SK-N-SH (cell line): Measurements from ENCODE around the gene OR6B1. TPM values are rescaled to one million over a fixed set of nuclear protein-coding genes. Genes with fewer than 3 reads are reported as not detected.

Experiments used
- CTCF ChIA-PET: fragments of 300-600, 350-600 bp; formaldehyde crosslinking; extraction: SDS; loops from one replicate; lab custom pipeline; 2021; lab: Yijun Ruan, JAX
- POLR2A ChIA-PET: fragments of 350-600 bp; sonication (Branson Sonifier 250); formaldehyde crosslinking; extraction: SDS; loops from one replicate; lab custom pipeline; 2020; ENCODE audit warnings: antibody characterized with exemption, inconsistent platforms; lab: Yijun Ruan, JAX
- DNase-seq: peaks from one replicate; pipeline ENCODE4 v3.0.0; 2012
- H2AFZ ChIP-seq: fragments of 200-600 bp; sonication (generic); 2 replicates; pipeline ENCODE4 v1.8.1; 2016; ENCODE audit warnings: antibody characterized with exemption, mild to moderate bottlenecking, low read depth
- H3F3A ChIP-seq: fragments of 200-600 bp; sonication (generic); replicated peaks from 2 replicates; pipeline ENCODE3; 2016; ENCODE audit warnings: antibody characterized with exemption, mild to moderate bottlenecking; ENCODE audit not compliant: insufficient read depth
- H3K27ac ChIP-seq, 2 experiments: fragments of 200-500 bp in 1 of 2; fragments of 200-600 bp in 1 of 2; sonication (Bioruptor generic) in 1 of 2; sonication (generic), shearing (Covaris generic) in 1 of 2; 2 replicates each; pipeline versions ENCODE4 v1.5.1 to v1.6.1; 2014 to 2016; ENCODE audit warnings: low read depth in 2 of 2, inconsistent platforms in 1 of 2, low read length in 1 of 2, mild to moderate bottlenecking in 1 of 2, mixed read lengths in 1 of 2
- H3K27me3 ChIP-seq: fragments of 200-600 bp; sonication (generic), shearing (Covaris generic); 2 replicates; pipeline ENCODE4 v1.6.1; 2016; ENCODE audit warnings: mixed run types; ENCODE audit not compliant: insufficient read depth
- H3K36me3 ChIP-seq, 2 experiments: fragments of 200-500 bp in 1 of 2; fragments of 200-600 bp in 1 of 2; sonication (Bioruptor generic) in 1 of 2; sonication (generic) in 1 of 2; replicated peaks in 1 of 2; 2 replicates each; pipeline versions ENCODE3 to v1.5.1; 2014 to 2016; ENCODE audit warnings: low read length in 1 of 2, mild to moderate bottlenecking in 1 of 2; ENCODE audit not compliant: insufficient read depth in 2 of 2, control insufficient read depth in 1 of 2
- H3K4me1 ChIP-seq, 2 experiments: fragments of 200-500 bp in 1 of 2; fragments of 200-600 bp in 1 of 2; sonication (Bioruptor generic) in 1 of 2; sonication (generic), shearing (Covaris generic) in 1 of 2; 2 replicates each; pipeline versions ENCODE4 v1.5.1 to v1.6.1; 2014 to 2016; ENCODE audit warnings: low read depth in 1 of 2, low read length in 1 of 2, mixed run types in 1 of 2; ENCODE audit not compliant: insufficient read depth in 2 of 2, control insufficient read depth in 1 of 2
- H3K4me2 ChIP-seq: fragments of 200-600 bp; sonication (generic), shearing (Covaris generic); 2 replicates; pipeline ENCODE4 v1.6.1; 2017; ENCODE audit warnings: mixed run types
- H3K4me3 ChIP-seq, 2 experiments: fragments of 200-500 bp in 1 of 2; fragments of 200-600 bp in 1 of 2; sonication (Bioruptor generic) in 1 of 2; sonication (generic), shearing (Covaris generic) in 1 of 2; 2 replicates each; pipeline versions ENCODE4 v1.5.1 to v1.8.1; 2014 to 2016; ENCODE audit warnings: low read depth in 2 of 2, inconsistent platforms in 1 of 2, low read length in 1 of 2, mild to moderate bottlenecking in 1 of 2, mixed read lengths in 1 of 2, moderate library complexity in 1 of 2
- H3K79me2 ChIP-seq: fragments of 200-600 bp; sonication (generic); 2 replicates; pipeline ENCODE4 v1.8.1; 2017; ENCODE audit warnings: mild to moderate bottlenecking; ENCODE audit not compliant: insufficient read depth
- H3K9ac ChIP-seq: fragments of 200-600 bp; sonication (generic); 2 replicates; pipeline ENCODE4 v1.6.1; 2017; ENCODE audit warnings: mixed run types
- H3K9me2 ChIP-seq: fragments of 200-600 bp; sonication (generic); 2 replicates; pipeline ENCODE4 v1.6.1; 2017; ENCODE audit warnings: mixed run types
- H3K9me3 ChIP-seq: fragments of 200-600 bp; sonication (generic); 2 replicates; pipeline ENCODE4 v1.6.1; 2017; ENCODE audit warnings: mixed run types, mild to moderate bottlenecking, moderate library complexity
- H4K20me1 ChIP-seq: fragments of 200-600 bp; sonication (generic); 2 replicates; pipeline ENCODE4 v1.6.1; 2017; ENCODE audit warnings: mild to moderate bottlenecking, mixed run types; ENCODE audit not compliant: insufficient read depth
- CHD2 ChIP-seq: fragments of 150-350 bp; IDR thresholded peaks from 2 replicates; pipeline ENCODE4 v1.6.1; 2018; ENCODE audit warnings: low read length; ENCODE audit not compliant: partially characterized antibody
- CTCF ChIP-seq: fragments of 200-600 bp; sonication (generic); IDR thresholded peaks from 2 replicates; pipeline ENCODE4 v1.6.1; 2017; ENCODE audit warnings: antibody characterized with exemption, mild to moderate bottlenecking, moderate library complexity
- EP300 ChIP-seq, 2 experiments: IDR thresholded peaks; 2 replicates each; pipeline versions ENCODE4 v1.4.0 to v1.6.1; 2012; ENCODE audit warnings: borderline replicate concordance in 1 of 2, low read depth in 1 of 2, low read length in 1 of 2
- EZH2phosphoT487 ChIP-seq: fragments of 200-600 bp; sonication (generic); IDR thresholded peaks from 2 replicates; pipeline ENCODE4 v1.6.1; 2017; ENCODE audit warnings: low read depth, mixed run types, mild to moderate bottlenecking, antibody characterized with exemption, moderate library complexity, borderline replicate concordance
- FOSL2 ChIP-seq: IDR thresholded peaks from 2 replicates; pipeline ENCODE4 v1.4.0; 2012; ENCODE audit warnings: low read depth, mild to moderate bottlenecking, moderate library complexity, borderline replicate concordance
- FOXJ3 ChIP-seq: sonication (generic); formaldehyde crosslinking; IDR thresholded peaks from 2 replicates; pipeline ENCODE4 v1.5.1; 2020; ENCODE audit warnings: mild to moderate bottlenecking, missing genetic modification reagents
- IRF3 ChIP-seq: fragments of 150-350 bp; IDR thresholded peaks from 2 replicates; pipeline ENCODE4 v1.6.1; 2016; ENCODE audit warnings: mild to moderate bottlenecking, low read depth, low read length
- MEF2A ChIP-seq: IDR thresholded peaks from 2 replicates; pipeline ENCODE4 v1.4.0; 2012; ENCODE audit warnings: low read depth, borderline replicate concordance
- MXI1 ChIP-seq: IDR thresholded peaks from 2 replicates; pipeline ENCODE4 v1.6.1; 2012; ENCODE audit warnings: mild to moderate bottlenecking, low read depth, low read length, improper control_type of control experiment
- NFIC ChIP-seq: IDR thresholded peaks from 2 replicates; pipeline ENCODE4 v1.4.0; 2012; ENCODE audit warnings: borderline replicate concordance
- POLR2AphosphoS5 ChIP-seq: IDR thresholded peaks from 2 replicates; pipeline ENCODE4 v1.6.1; 2012; ENCODE audit warnings: low read depth, low read length
- REST ChIP-seq: IDR thresholded peaks from 2 replicates; pipeline ENCODE4 v1.6.1; 2012; ENCODE audit warnings: mild to moderate bottlenecking, low read depth, low read length, moderate library complexity
- TCF12 ChIP-seq: IDR thresholded peaks from 2 replicates; pipeline ENCODE4 v1.4.0; 2012
- TEAD4 ChIP-seq: IDR thresholded peaks from 2 replicates; pipeline ENCODE4 v1.4.0; 2012; ENCODE audit warnings: mild to moderate bottlenecking, borderline replicate concordance; ENCODE audit not compliant: insufficient read depth
- USF1 ChIP-seq: IDR thresholded peaks from 2 replicates; pipeline ENCODE4 v1.4.0; 2012; ENCODE audit warnings: low read depth, borderline replicate concordance
- YY1 ChIP-seq: IDR thresholded peaks from 2 replicates; pipeline ENCODE4 v1.4.0; 2012; ENCODE audit warnings: low read depth, mild to moderate bottlenecking
- WGBS: methylation state at CpG from one replicate; pipeline ENCODE4 v1.1.6; 2017; ENCODE audit warnings: low lambda C conversion rate; 5-methylcytosine and 5-hydroxymethylcytosine counted together
- polyA plus RNA-seq, 3 experiments: library from polyadenylated mRNA; depleted of rRNA; stranded (reverse); fragments of >200 nt; gene quantifications; 2 replicates each; pipeline ENCODE4 v1.2.3, GENCODE V29; 2012
- TF ChIP-seq, protein P1 (sequence below): IDR thresholded peaks from 2 replicates; pipeline ENCODE4 v1.4.0; 2012; ENCODE audit warnings: low read depth

Gene OR6B1
- polyA plus RNA-seq, 1 of the 3 experiments (the other 2 are of a cell fraction), result not detected

GRCh38 chr7:143967398-143967797 lies 32.7 kb upstream of the OR6B1 start:
- Histone ChIP-seq H3K27me3 (no peaks in the 10 kb centered on the region; the same call in 1 of the 2 replicates), H3F3A (no peaks in the 10 kb centered on the region), H3K4me2 (no peak overlapping the region), H3K9me3 (peaks cover 7% of the 10 kb centered on the region), H2AFZ (no peak overlapping the region), H3K36me3 (no peaks in the 10 kb centered on the region), H3K9me2 (peaks cover 3% of the 10 kb centered on the region; the same call in 1 of the 2 replicates), H4K20me1 (no peaks in the 10 kb centered on the region), H3K4me1 (no peaks in the 10 kb centered on the region), H3K79me2 (no peaks in the 10 kb centered on the region), H3K4me3 (no peak overlapping the region), H3K27ac (no peak overlapping the region), H3K9ac (no peak overlapping the region)
- WGBS, result 12% methylated on average over 4 of the region's 4 CpGs
- no peak for TF ChIP-seq FOXJ3 (CRISPR knock-in tag)
- no peak for TF ChIP-seq TCF12
- no peak for TF ChIP-seq EZH2phosphoT487
- no peak for TF ChIP-seq CTCF
- TF ChIP-seq REST, result no peak
- no peak for TF ChIP-seq MEF2A
- no peak for TF ChIP-seq MXI1
- TF ChIP-seq, protein P1, sequence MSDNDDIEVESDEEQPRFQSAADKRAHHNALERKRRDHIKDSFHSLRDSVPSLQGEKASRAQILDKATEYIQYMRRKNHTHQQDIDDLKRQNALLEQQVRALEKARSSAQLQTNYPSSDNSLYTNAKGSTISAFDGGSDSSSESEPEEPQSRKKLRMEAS, result no peak
- no peak for TF ChIP-seq EP300 (IDR thresholded peaks at IDR 0.05; ENCODE audit: borderline replicate concordance in 1 of 2, low read depth in 1 of 2, low read length in 1 of 2)
- no peak for TF ChIP-seq NFIC
- no peak for TF ChIP-seq TEAD4
- TF ChIP-seq YY1, result no peak
- TF ChIP-seq POLR2AphosphoS5, result no peak
- no peak for TF ChIP-seq FOSL2
- TF ChIP-seq IRF3, result no peak
- TF ChIP-seq USF1, result no peak
- TF ChIP-seq CHD2, result no peak
- ChIA-PET CTCF (no interaction called here), POLR2A (no interaction called here)
- DNase-seq, result no peak
